Medulla oblongata (tissue), 1 donor: ENCODE results near the gene PTPN4.
"Not testable (repeated sequence)": the region's sequence is repeated elsewhere in the genome, so short reads cannot be mapped to it uniquely, and the experiment has no call there.

Experiments
- DNase-seq: peaks from one replicate; pipeline ENCODE4 v3.0.0-alpha.2; 2015; ENCODE audit errors: extremely low spot score

Gene PTPN4

GRCh38 chr2:120014226-120014980 is 254.7 kb downstream of the PTPN4 start:
- peak; percentile 32 for DNase-seq

- DNase-seq, result no peak
Observed at GRCh38 chr2:120016800-120017199, 257.1 kb downstream of the PTPN4 start.

- no peak for DNase-seq
Observed at GRCh38 chr2:120017201-120017600, 257.5 kb downstream of the PTPN4 start.

GRCh38 chr2:120018549-120018948 is 258.8 kb downstream of the PTPN4 start:
- no peak for DNase-seq

GRCh38 chr2:120020554-120020953 is 260.8 kb downstream of the PTPN4 start:
- no peak for DNase-seq

- not testable (repeated sequence) for DNase-seq
Observed at GRCh38 chr2:120022505-120022904, 262.8 kb downstream of the PTPN4 start.

GRCh38 chr2:120026890-120027289 is 267.2 kb downstream of the PTPN4 start:
- no peak for DNase-seq

- no peak for DNase-seq
Observed at GRCh38 chr2:120028795-120029194, 269.1 kb downstream of the PTPN4 start.

- no peak for DNase-seq
Observed at GRCh38 chr2:120029672-120030640, 270.2 kb downstream of the PTPN4 start.

GRCh38 chr2:120032297-120032696 is 272.6 kb downstream of the PTPN4 start:
- no peak for DNase-seq
